ENCODE results near the gene LIN37. TPM values are rescaled to one million over a fixed set of nuclear protein-coding genes. Genes with fewer than 3 reads are reported as not detected.

The LIN37 gene
- total and polyA plus RNA-seq, 9 of the 15 experiments (the other 6 are each of a cell fraction or from before 2014, with no cell fraction given): 1.2 to 12.5 (median 8.6) TPM

DNA sequence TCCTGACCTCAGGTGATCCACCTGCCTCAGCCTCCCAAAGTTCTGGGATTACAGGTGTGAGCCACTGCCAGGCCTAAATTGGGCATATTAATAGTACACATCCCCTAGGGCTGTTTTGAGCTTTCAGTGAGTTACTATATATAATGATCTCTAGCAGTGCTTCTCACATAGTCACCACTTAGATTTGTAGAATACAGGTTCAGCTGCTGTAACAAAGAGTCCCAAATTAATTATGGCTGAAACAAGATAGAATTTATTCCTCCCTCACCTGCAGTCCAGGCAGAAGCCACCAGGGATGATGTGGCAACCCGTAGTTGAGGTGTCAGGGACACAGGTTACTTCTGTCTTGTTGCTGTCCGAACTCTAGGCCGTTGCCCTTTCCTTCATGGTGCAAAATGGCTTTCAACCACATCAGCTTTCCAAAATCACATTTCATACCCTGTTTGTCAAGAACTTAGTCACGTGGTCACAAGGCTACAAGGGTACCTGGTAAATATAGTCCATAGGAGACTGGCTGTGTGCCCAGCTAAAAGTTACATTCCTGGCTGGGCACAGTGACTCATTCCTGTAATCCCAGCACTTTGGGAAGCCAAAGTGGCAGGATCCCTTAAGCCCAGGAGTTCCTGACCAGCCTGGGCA lies 12.5 kb downstream of the LIN37 start:
- WGBS (ENCODE audit: insufficient coverage, low coverage, missing lambda C conversion rate): 96% methylated on average over 4 of the region's 4 CpGs
- H3K4me2 ChIP-seq (ENCODE audit: insufficient read depth, low read length): no peak overlapping the region
- FAIRE-seq (no peak), ATAC-seq (no peak), DNase-seq (ENCODE audit: extremely low read depth in 1 of 4, low spot score in 3 of 4) (no peak)
- no peaks in the 10 kb centered on the region for H3K9me1 ChIP-seq (ENCODE audit: control insufficient read depth, insufficient read depth, low read length)
- TF ChIP-seq ZNF12 (CRISPR knock-in tag; IDR thresholded peaks at IDR 0.05) (peak; percentile 99), RHOXF2B (CRISPR knock-in tag; conservative IDR thresholded peaks at IDR 0.05) (no peak), NR2C1 (IDR thresholded peaks at IDR 0.05) (no peak), NR2C1 (tag; IDR thresholded peaks at IDR 0.05) (no peak), SRSF1 (IDR thresholded peaks at IDR 0.05; ENCODE audit: low read depth, low read length) (no peak), SNIP1 (IDR thresholded peaks at IDR 0.05; ENCODE audit: low read depth) (no peak)
- TF ChIP-seq, protein P1, sequence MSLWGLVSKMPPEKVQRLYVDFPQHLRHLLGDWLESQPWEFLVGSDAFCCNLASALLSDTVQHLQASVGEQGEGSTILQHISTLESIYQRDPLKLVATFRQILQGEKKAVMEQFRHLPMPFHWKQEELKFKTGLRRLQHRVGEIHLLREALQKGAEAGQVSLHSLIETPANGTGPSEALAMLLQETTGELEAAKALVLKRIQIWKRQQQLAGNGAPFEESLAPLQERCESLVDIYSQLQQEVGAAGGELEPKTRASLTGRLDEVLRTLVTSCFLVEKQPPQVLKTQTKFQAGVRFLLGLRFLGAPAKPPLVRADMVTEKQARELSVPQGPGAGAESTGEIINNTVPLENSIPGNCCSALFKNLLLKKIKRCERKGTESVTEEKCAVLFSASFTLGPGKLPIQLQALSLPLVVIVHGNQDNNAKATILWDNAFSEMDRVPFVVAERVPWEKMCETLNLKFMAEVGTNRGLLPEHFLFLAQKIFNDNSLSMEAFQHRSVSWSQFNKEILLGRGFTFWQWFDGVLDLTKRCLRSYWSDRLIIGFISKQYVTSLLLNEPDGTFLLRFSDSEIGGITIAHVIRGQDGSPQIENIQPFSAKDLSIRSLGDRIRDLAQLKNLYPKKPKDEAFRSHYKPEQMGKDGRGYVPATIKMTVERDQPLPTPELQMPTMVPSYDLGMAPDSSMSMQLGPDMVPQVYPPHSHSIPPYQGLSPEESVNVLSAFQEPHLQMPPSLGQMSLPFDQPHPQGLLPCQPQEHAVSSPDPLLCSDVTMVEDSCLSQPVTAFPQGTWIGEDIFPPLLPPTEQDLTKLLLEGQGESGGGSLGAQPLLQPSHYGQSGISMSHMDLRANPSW (CRISPR knock-in tag; IDR thresholded peaks at IDR 0.05): no peak
- TF ChIP-seq, protein P2, sequence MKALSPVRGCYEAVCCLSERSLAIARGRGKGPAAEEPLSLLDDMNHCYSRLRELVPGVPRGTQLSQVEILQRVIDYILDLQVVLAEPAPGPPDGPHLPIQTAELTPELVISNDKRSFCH (CRISPR knock-in tag; IDR thresholded peaks at IDR 0.05): no peak
- TF ChIP-seq, protein P2 (tag; IDR thresholded peaks at IDR 0.05): no peak
- no peaks in the 10 kb centered on the region; the same call in 1 of the 2 replicates for H4K20me1 ChIP-seq (replicated peaks; ENCODE audit: control insufficient read depth, insufficient read depth, low read length)
- in situ Hi-C loops (cut with MboI) (no loop called here), intact Hi-C loops (cut with micrococcal nuclease) (no loop called here)
- ChIA-PET CTCF (ENCODE audit: low intra/inter-chr PET ratio) (interaction anchor here (0.5 kb wide), 1 partner anchor 12 kb away, joined by 3 read pairs; no protein-coding TSS in a partner anchor), POLR2A (interaction anchor here (1.2 to 2.0 kb wide), 2 partner anchors 9 to 12 kb away, joined by 4 to 9 read pairs; no protein-coding TSS in a partner anchor)
- no peak overlapping the region for H3K9ac ChIP-seq (ENCODE audit: insufficient read depth in 1 of 2, low read depth in 2 of 2, low read length in 2 of 2)
- no peak overlapping the region for H3K27ac ChIP-seq (ENCODE audit: extremely low read depth, low read depth, low read length)
- peaks cover 13 to 25% of the 10 kb centered on the region in 2 experiments for H3K4me1 ChIP-seq (replicated peaks in 1 of 2; ENCODE audit: control insufficient read depth in 2 of 2, insufficient read depth in 2 of 2, low read length in 2 of 2)
- no peak overlapping the region for H3K4me3 ChIP-seq
- peaks cover 38% of the 10 kb centered on the region; the same call in 2 of the 3 replicates for H3K36me3 ChIP-seq (ENCODE audit: control insufficient read depth, insufficient read depth, low read length)
- no TSS peak for BruUV-seq (replicated peaks)
- no peak overlapping the region for H2AFZ ChIP-seq (ENCODE audit: low read depth, low read length)
- no peaks in the 10 kb centered on the region; the same call in 1 of the 2 replicates for H3K9me3 ChIP-seq (replicated peaks; ENCODE audit: control insufficient read depth, insufficient read depth, low read depth, low read length)
- peaks cover 17% of the 10 kb centered on the region for H3K79me2 ChIP-seq (ENCODE audit: control insufficient read depth, insufficient read depth, low read length)
- no peaks in the 10 kb centered on the region for H3K27me3 ChIP-seq (ENCODE audit: control insufficient read depth in 2 of 2, insufficient read depth in 2 of 2, low read length in 2 of 2)

All from K562 (cell line).